H1 (cell line): ENCODE results near the gene CLDN6. TPM values are rescaled to one million over a fixed set of nuclear protein-coding genes. Genes with fewer than 3 reads are reported as not detected.
"Not testable (repeated sequence)": the region's sequence is repeated elsewhere in the genome, so short reads cannot be mapped to it uniquely, and the experiment has no call there.

ENCODE experiments used
- CTCF ChIA-PET: fragments of 300-600 bp; sonication (Branson Sonifier 250); formaldehyde crosslinking; loops from one replicate; lab custom pipeline; 2021; ENCODE audit not compliant: partially characterized antibody; lab: Charles Lee
- POLR2A ChIA-PET: fragments of 300-600 bp; sonication (Branson Sonifier 250); formaldehyde crosslinking; loops from one replicate; lab custom pipeline; 2021; ENCODE audit warnings: inconsistent platforms; ENCODE audit not compliant: partially characterized antibody; lab: Charles Lee
- DNase-seq, 2 experiments: peaks; one replicate each; pipeline versions ENCODE4 v3.0.0 to v3.0.0-alpha.2; 2010 to 2022; ENCODE audit warnings: low spot score in 2 of 2, low read depth in 1 of 2, mixed read lengths in 1 of 2
- FAIRE-seq: peaks from 2 replicates; lab custom pipeline; 2011; peaks lifted over from hg19 to GRCh38; lab: Jason Lieb, UNC
- H2AFZ ChIP-seq: 2 replicates; pipeline ENCODE4 v1.8.1; 2012; ENCODE audit warnings: low read length, inconsistent platforms
- H2AK5ac ChIP-seq: 2 replicates; pipeline ENCODE4 v1.6.1; 2013; ENCODE audit warnings: low read depth, low read length
- H2BK120ac ChIP-seq: replicated peaks from 2 replicates; pipeline ENCODE3; 2013; ENCODE audit warnings: low read depth, low read length, inconsistent platforms
- H2BK12ac ChIP-seq: 2 replicates; pipeline ENCODE4 v1.6.1; 2013; ENCODE audit warnings: low read depth, low read length
- H2BK15ac ChIP-seq: 2 replicates; pipeline ENCODE4 v1.6.1; 2013; ENCODE audit warnings: low read length
- H2BK20ac ChIP-seq: 2 replicates; pipeline ENCODE4 v1.6.1; 2013; ENCODE audit warnings: low read length
- H2BK5ac ChIP-seq: 2 replicates; pipeline ENCODE4 v1.6.1; 2013; ENCODE audit warnings: low read depth, low read length
- H3K14ac ChIP-seq: 2 replicates; pipeline ENCODE4 v1.6.1; 2013; ENCODE audit warnings: inconsistent platforms; ENCODE audit not compliant: insufficient read length
- H3K18ac ChIP-seq: 2 replicates; pipeline ENCODE4 v1.6.1; 2013; ENCODE audit warnings: low read length; ENCODE audit errors: extremely low read depth
- H3K23ac ChIP-seq: 2 replicates; pipeline ENCODE4 v1.6.1; 2013; ENCODE audit warnings: inconsistent platforms; ENCODE audit not compliant: insufficient read length
- H3K23me2 ChIP-seq: 2 replicates; pipeline ENCODE4 v1.6.1; 2013; ENCODE audit warnings: low read depth, low read length
- H3K27ac ChIP-seq: 2 replicates; pipeline ENCODE4 v1.6.1; 2011; ENCODE audit warnings: low read depth, low read length, inconsistent platforms
- H3K27me3 ChIP-seq, 4 experiments: replicated peaks in 1 of 4; 1 replicate in 1 of 4; 2 replicates in 3 of 4; pipeline versions ENCODE4 v1.6.1 to v1.8.1; 2011 to 2013; ENCODE audit warnings: low read length in 3 of 4, mild to moderate bottlenecking in 3 of 4, inconsistent platforms in 2 of 4, mixed read lengths in 2 of 4, moderate library complexity in 1 of 4; ENCODE audit not compliant: control insufficient read depth in 3 of 4, insufficient read depth in 3 of 4; ENCODE audit errors: extremely low read depth in 1 of 4
- H3K36me3 ChIP-seq, 4 experiments: 2 replicates each; pipeline versions ENCODE4 v1.6.1 to v1.8.1; 2011 to 2013; ENCODE audit warnings: mild to moderate bottlenecking in 4 of 4, low read length in 3 of 4, moderate library complexity in 2 of 4, control low read depth in 1 of 4, inconsistent platforms in 1 of 4; ENCODE audit not compliant: insufficient read depth in 4 of 4, control insufficient read depth in 2 of 4
- H3K4ac ChIP-seq: replicated peaks from 2 replicates; pipeline ENCODE3; 2013; ENCODE audit warnings: low read length, low read depth, mixed read lengths, inconsistent platforms; ENCODE audit not compliant: insufficient read length
- H3K4me1 ChIP-seq, 4 experiments: replicated peaks in 1 of 4; 1 replicate in 1 of 4; 2 replicates in 3 of 4; pipeline versions ENCODE4 v1.6.1 to v1.8.1; 2011 to 2013; ENCODE audit warnings: low read length in 3 of 4, inconsistent platforms in 2 of 4, mixed read lengths in 1 of 4; ENCODE audit not compliant: insufficient read depth in 4 of 4, control insufficient read depth in 3 of 4
- H3K4me2 ChIP-seq, 2 experiments: 2 replicates each; pipeline versions ENCODE4 v1.6.1 to v1.8.1; 2011 to 2013; ENCODE audit warnings: low read depth in 2 of 2, low read length in 2 of 2, control low read depth in 1 of 2, inconsistent platforms in 1 of 2, mild to moderate bottlenecking in 1 of 2; ENCODE audit not compliant: insufficient read depth in 1 of 2
- H3K4me3 ChIP-seq, 4 experiments: fragments of 200-600, 300-600 bp in 1 of 4; sonication (generic), shearing (Covaris generic), sonication (Bioruptor Twin) in 1 of 4; 2 replicates each; pipeline versions ENCODE4 v1.5.1 to v1.8.1; 2011 to 2016; ENCODE audit warnings: low read length in 4 of 4, low read depth in 3 of 4, control low read depth in 2 of 4, inconsistent platforms in 2 of 4, mild to moderate bottlenecking in 2 of 4, mixed read lengths in 1 of 4, moderate library complexity in 1 of 4; ENCODE audit not compliant: insufficient read depth in 2 of 4; ENCODE audit errors: extremely low read depth in 1 of 4
- H3K56ac ChIP-seq: replicated peaks from 2 replicates; pipeline ENCODE3; 2013; ENCODE audit warnings: low read depth, mild to moderate bottlenecking, mixed read lengths, low read length, inconsistent platforms; ENCODE audit not compliant: insufficient read length
- H3K79me1 ChIP-seq: 2 replicates; pipeline ENCODE4 v1.6.1; 2013; ENCODE audit warnings: low read depth, low read length, control low read depth
- H3K79me2 ChIP-seq, 2 experiments: 2 replicates each; pipeline versions ENCODE4 v1.6.1 to v1.8.1; 2012 to 2013; ENCODE audit warnings: low read length in 2 of 2, mild to moderate bottlenecking in 2 of 2, inconsistent platforms in 1 of 2; ENCODE audit not compliant: insufficient read depth in 2 of 2, control insufficient read depth in 1 of 2
- H3K9ac ChIP-seq, 4 experiments: replicated peaks in 1 of 4; 1 replicate in 1 of 4; 2 replicates in 3 of 4; pipeline versions ENCODE4 v1.6.1 to v1.8.1; 2011 to 2013; ENCODE audit warnings: low read depth in 3 of 4, low read length in 3 of 4, control low read depth in 2 of 4, mild to moderate bottlenecking in 2 of 4, moderate library complexity in 2 of 4, inconsistent platforms in 1 of 4; ENCODE audit errors: extremely low read depth in 1 of 4
- H3K9me3 ChIP-seq, 2 experiments: 2 replicates each; pipeline versions ENCODE4 v1.6.1 to v1.8.1; 2012 to 2013; ENCODE audit warnings: mild to moderate bottlenecking in 2 of 2, moderate library complexity in 2 of 2, control low read depth in 1 of 2, inconsistent platforms in 1 of 2, low read depth in 1 of 2, low read length in 1 of 2, mixed read lengths in 1 of 2; ENCODE audit not compliant: insufficient read depth in 2 of 2
- H4K20me1 ChIP-seq, 2 experiments: replicated peaks in 1 of 2; 2 replicates each; pipeline versions ENCODE3 to v1.8.1; 2011 to 2013; ENCODE audit warnings: inconsistent platforms in 2 of 2, low read length in 2 of 2, mild to moderate bottlenecking in 1 of 2; ENCODE audit not compliant: insufficient read depth in 2 of 2, control insufficient read depth in 1 of 2
- H4K5ac ChIP-seq: 2 replicates; pipeline ENCODE4 v1.6.1; 2013; ENCODE audit warnings: low read length, low read depth, mixed read lengths, inconsistent platforms; ENCODE audit not compliant: insufficient read length
- H4K8ac ChIP-seq: 2 replicates; pipeline ENCODE4 v1.8.0; 2013; ENCODE audit warnings: mild to moderate bottlenecking, moderate library complexity, low read length, inconsistent platforms; ENCODE audit not compliant: insufficient read depth; ENCODE audit errors: extremely low read depth
- H4K91ac ChIP-seq: replicated peaks from 2 replicates; pipeline ENCODE3; 2013; ENCODE audit warnings: low read length, mixed read lengths, inconsistent platforms; ENCODE audit not compliant: insufficient read length
- RAD21 ChIP-seq, 2 experiments: IDR thresholded peaks in 1 of 2; conservative IDR thresholded peaks in 1 of 2; 2 replicates each; pipeline ENCODE4 v1.6.1; 2011; ENCODE audit warnings: low read depth in 2 of 2, low read length in 2 of 2, improper control_type of control experiment in 1 of 2, inconsistent platforms in 1 of 2, mild to moderate bottlenecking in 1 of 2, moderate library complexity in 1 of 2
- WGBS, 2 experiments: shearing (Covaris generic) in 1 of 2; methylation state at CpG; one replicate each; pipeline versions ENCODE4 v1.1.6 to v1.1.7; 2013 to 2015; ENCODE audit warnings: low lambda C conversion rate in 2 of 2, mixed read lengths in 2 of 2, inconsistent platforms in 1 of 2, low coverage in 1 of 2, missing lambda C conversion rate in 1 of 2; ENCODE audit not compliant: insufficient replicate concordance in 2 of 2, insufficient coverage in 1 of 2, insufficient read length in 1 of 2; ENCODE audit errors: extremely low coverage in 1 of 2, missing lambda C conversion rate in 1 of 2; 5-methylcytosine and 5-hydroxymethylcytosine counted together
- polyA plus RNA-seq, 7 experiments: library from polyadenylated mRNA; depleted of rRNA in 3 of 7; stranded (reverse) in 5 of 7; unstranded in 2 of 7; fragments of >200 nt in 5 of 7; fragments of 200-250 nt in 2 of 7; gene quantifications; 1 replicate in 5 of 7; 2 replicates in 1 of 7; 4 replicates in 1 of 7; pipeline versions ENCODE4 v1.2.1 to v1.2.3, GENCODE V29; 2011 to 2013; ENCODE audit warnings: missing spikeins in 2 of 7, mixed read lengths in 2 of 7
- total RNA-seq: library from RNA; stranded (reverse); fragmentation: NEBNext Ultra II Directional; extraction: Animal tissue kit (Norgen Biotek cat#: 25700); gene quantifications from 2 replicates; pipeline ENCODE4 v1.2.1, GENCODE V29; 2021
- TF ChIP-seq, protein P1 (sequence below), 3 experiments: IDR thresholded peaks; 1 replicate in 2 of 3; 2 replicates in 1 of 3; pipeline versions ENCODE4 v1.5.1 to v1.6.1; 2011; ENCODE audit warnings: low read length in 3 of 3, mild to moderate bottlenecking in 3 of 3, inconsistent platforms in 2 of 3, low read depth in 1 of 3, moderate library complexity in 1 of 3; ENCODE audit not compliant: insufficient read depth in 1 of 3; ENCODE audit errors: control extremely low read depth in 1 of 3

CLDN6 gene
- total and polyA plus RNA-seq, 2 of the 8 experiments (the other 6 are each of a cell fraction or from before 2014, with no cell fraction given): 747 to 1,115 TPM

DNA sequence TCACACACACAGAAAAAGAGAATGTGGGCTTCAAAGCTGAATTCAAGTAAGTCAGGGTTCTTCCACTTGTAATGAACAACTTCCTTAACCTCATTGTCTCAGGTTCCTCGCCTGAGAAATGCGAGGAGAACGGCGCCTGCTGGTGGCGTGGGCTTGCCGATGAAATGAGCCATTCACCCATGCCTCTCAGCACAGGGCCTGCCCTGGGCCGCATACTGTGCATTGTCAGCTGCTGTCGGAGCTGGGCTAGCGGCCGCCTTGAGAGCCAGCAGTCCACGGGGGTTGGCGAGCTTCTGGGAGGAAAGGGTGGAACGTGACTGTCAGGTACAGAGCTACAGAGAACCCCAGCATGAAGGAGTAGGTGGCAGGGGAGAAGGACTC, 35.3 kb upstream of the CLDN6 start:
- H3K27me3 ChIP-seq, H3K18ac ChIP-seq, H3K23ac ChIP-seq, H2BK20ac ChIP-seq, H2AK5ac ChIP-seq, H2BK12ac ChIP-seq, H3K9me3 ChIP-seq, H3K4me1 ChIP-seq, H4K91ac ChIP-seq, DNase-seq, H4K8ac ChIP-seq, H3K14ac ChIP-seq, H3K23me2 ChIP-seq, H3K56ac ChIP-seq, H3K4me3 ChIP-seq, H3K36me3 ChIP-seq, H4K5ac ChIP-seq, H3K79me1 ChIP-seq, H3K4me2 ChIP-seq, H3K27ac ChIP-seq, H2BK5ac ChIP-seq, POLR2A ChIA-PET, H2BK120ac ChIP-seq, H2BK15ac ChIP-seq, H3K9ac ChIP-seq, H3K79me2 ChIP-seq, H3K4ac ChIP-seq, H2AFZ ChIP-seq: not testable (repeated sequence)
- peak; percentile 7 to 15; a peak in 3 of 4 replicates for TF ChIP-seq RAD21 (IDR thresholded peaks at IDR 0.05 in 1 of 2, conservative IDR thresholded peaks at IDR 0.05 in 1 of 2; ENCODE audit: low read depth in 2 of 2, low read length in 2 of 2)
- TF ChIP-seq, protein P1, sequence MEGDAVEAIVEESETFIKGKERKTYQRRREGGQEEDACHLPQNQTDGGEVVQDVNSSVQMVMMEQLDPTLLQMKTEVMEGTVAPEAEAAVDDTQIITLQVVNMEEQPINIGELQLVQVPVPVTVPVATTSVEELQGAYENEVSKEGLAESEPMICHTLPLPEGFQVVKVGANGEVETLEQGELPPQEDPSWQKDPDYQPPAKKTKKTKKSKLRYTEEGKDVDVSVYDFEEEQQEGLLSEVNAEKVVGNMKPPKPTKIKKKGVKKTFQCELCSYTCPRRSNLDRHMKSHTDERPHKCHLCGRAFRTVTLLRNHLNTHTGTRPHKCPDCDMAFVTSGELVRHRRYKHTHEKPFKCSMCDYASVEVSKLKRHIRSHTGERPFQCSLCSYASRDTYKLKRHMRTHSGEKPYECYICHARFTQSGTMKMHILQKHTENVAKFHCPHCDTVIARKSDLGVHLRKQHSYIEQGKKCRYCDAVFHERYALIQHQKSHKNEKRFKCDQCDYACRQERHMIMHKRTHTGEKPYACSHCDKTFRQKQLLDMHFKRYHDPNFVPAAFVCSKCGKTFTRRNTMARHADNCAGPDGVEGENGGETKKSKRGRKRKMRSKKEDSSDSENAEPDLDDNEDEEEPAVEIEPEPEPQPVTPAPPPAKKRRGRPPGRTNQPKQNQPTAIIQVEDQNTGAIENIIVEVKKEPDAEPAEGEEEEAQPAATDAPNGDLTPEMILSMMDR (IDR thresholded peaks at IDR 0.05; ENCODE audit: control extremely low read depth in 1 of 3, insufficient read depth in 1 of 3, low read depth in 1 of 3, low read length in 3 of 3): peak in 2 of 3 experiments; percentile 19 to 34; a peak in 3 of 4 replicates
- CTCF ChIA-PET: interaction anchor here (7.4 kb wide), 1 partner anchor 22 kb away, joined by 117 read pairs; no protein-coding TSS in a partner anchor
- WGBS, 2 experiments: 88% methylated on average over 10 of the region's 13 CpGs; no CpG with 5 or more reads in 1 of the 2 experiments
- peaks cover 7 to 22% of the 10 kb centered on the region in 2 experiments for H4K20me1 ChIP-seq
- FAIRE-seq: peak; percentile 94
